Esophagus squamous epithelium (tissue), 5 donors: ENCODE results near the gene TDRD7. TPM values are rescaled to one million over a fixed set of nuclear protein-coding genes. Genes with fewer than 3 reads are reported as not detected.

Source experiments
- DNase-seq: peaks from one replicate; lab custom pipeline; 2025; lab: John Stamatoyannopoulos, UW
- H3K27ac ChIP-seq, 4 donors: fragments of 200-600 bp; sonication (generic); one replicate each; pipeline ENCODE4 v1.5.1; 2016 to 2019; ENCODE audit warnings: mild to moderate bottlenecking in 1 of 4
- H3K27me3 ChIP-seq, 4 donors: fragments of 200-600 bp; sonication (generic); 1 replicate in 3 of 4; 2 replicates in 1 of 4; pipeline versions ENCODE4 v1.5.1 to v1.6.0; 2017 to 2021; ENCODE audit warnings: antibody characterized with exemption in 1 of 4
- H3K36me3 ChIP-seq, 3 donors: fragments of 200-600 bp; sonication (generic); one replicate each; pipeline ENCODE4 v1.5.1; 2016 to 2019
- H3K4me1 ChIP-seq, 3 donors: fragments of 200-600 bp; sonication (generic); one replicate each; pipeline ENCODE4 v1.5.1; 2017 to 2019
- H3K4me3 ChIP-seq, 4 donors: fragments of 200-600 bp; sonication (generic); 1 replicate in 3 of 4; 2 replicates in 1 of 4; pipeline ENCODE4 v1.5.1; 2016 to 2019; ENCODE audit warnings: mild to moderate bottlenecking in 2 of 4, moderate library complexity in 1 of 4
- H3K9me3 ChIP-seq, 3 donors: fragments of 200-600 bp; sonication (generic); one replicate each; pipeline ENCODE4 v1.5.1; 2016 to 2019
- POLR2A ChIP-seq, 4 donors: fragments of 450-650 bp; IDR thresholded peaks; one replicate each; pipeline ENCODE4 v1.6.1; 2017; ENCODE audit warnings: antibody characterized with exemption in 4 of 4, mild to moderate bottlenecking in 4 of 4, moderate library complexity in 3 of 4
- WGBS, 2 donors: methylation state at CpG; one replicate each; pipeline ENCODE4 v1.1.5; 2018; 5-methylcytosine and 5-hydroxymethylcytosine counted together
- intact Hi-C: fragments of 100-400 bp; cut with DNase I; formaldehyde crosslinking; loops from one replicate; pipeline ENCODE4 v1.15.0; 2022
- small RNA-seq, 4 donors: library from RNA; depleted of rRNA; stranded (forward); fragments of <200 nt; gene quantifications; one replicate each; pipeline ENCODE3, GENCODE V24; 2016
- total RNA-seq, 4 donors: library from RNA; depleted of rRNA; stranded (reverse); fragments of >200 nt; gene quantifications; one replicate each; pipeline ENCODE4 v1.1.0, GENCODE V29; 2016
- TF ChIP-seq, protein P1 (sequence below), 6 experiments: fragments of 450-650 bp in 4 of 6; fragments of 200-600 bp in 2 of 6; sonication (generic) in 2 of 6; IDR thresholded peaks; one replicate each; pipeline ENCODE4 v1.5.1; 2016 to 2019; ENCODE audit warnings: antibody characterized with exemption in 6 of 6, mild to moderate bottlenecking in 4 of 6, moderate library complexity in 4 of 6
- donor health status: DM: yes; HTN: yes; CAD: no.

The TDRD7 gene
- total RNA-seq, 4 donors from 2014 or later, result 7.7 to 11.3 (median 10.2) TPM

DNA sequence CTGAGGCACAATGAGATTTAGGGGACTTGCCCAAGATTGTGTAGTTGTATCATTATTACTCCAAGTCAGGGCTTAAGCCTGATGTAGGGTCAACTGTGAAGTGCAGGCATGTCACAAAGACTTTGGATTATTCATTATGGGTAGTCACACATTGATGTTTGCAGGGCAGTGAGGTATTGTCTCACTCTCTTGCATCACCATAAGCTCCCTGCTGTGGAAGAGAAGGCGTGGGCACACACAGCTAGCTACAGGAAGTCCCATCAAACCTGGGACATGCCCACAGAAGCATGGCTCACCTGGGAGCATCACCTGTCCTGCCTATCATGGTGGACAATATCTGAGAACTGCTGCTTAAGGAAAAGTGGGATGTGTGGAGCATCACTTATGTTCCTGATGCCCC is 131.7 kb downstream of the TDRD7 start:
- peaks cover 0 to 8% (median 0%) of the 10 kb centered on the region in 3 donors for H3K36me3 ChIP-seq
- TF ChIP-seq, protein P1, sequence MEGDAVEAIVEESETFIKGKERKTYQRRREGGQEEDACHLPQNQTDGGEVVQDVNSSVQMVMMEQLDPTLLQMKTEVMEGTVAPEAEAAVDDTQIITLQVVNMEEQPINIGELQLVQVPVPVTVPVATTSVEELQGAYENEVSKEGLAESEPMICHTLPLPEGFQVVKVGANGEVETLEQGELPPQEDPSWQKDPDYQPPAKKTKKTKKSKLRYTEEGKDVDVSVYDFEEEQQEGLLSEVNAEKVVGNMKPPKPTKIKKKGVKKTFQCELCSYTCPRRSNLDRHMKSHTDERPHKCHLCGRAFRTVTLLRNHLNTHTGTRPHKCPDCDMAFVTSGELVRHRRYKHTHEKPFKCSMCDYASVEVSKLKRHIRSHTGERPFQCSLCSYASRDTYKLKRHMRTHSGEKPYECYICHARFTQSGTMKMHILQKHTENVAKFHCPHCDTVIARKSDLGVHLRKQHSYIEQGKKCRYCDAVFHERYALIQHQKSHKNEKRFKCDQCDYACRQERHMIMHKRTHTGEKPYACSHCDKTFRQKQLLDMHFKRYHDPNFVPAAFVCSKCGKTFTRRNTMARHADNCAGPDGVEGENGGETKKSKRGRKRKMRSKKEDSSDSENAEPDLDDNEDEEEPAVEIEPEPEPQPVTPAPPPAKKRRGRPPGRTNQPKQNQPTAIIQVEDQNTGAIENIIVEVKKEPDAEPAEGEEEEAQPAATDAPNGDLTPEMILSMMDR (IDR thresholded peaks at IDR 0.05), result no peak
- no peak for TF ChIP-seq POLR2A (IDR thresholded peaks at IDR 0.05)
- no peaks in the 10 kb centered on the region for H3K27me3 ChIP-seq
- no peak for DNase-seq
- no peak overlapping the region for H3K4me3 ChIP-seq
- intact Hi-C loops, result no loop called here
- 71 to 86% methylated on average over 1 of the region's 1 CpG for WGBS, 2 donors
- no peaks in the 10 kb centered on the region for H3K4me1 ChIP-seq
- no peak overlapping the region for H3K27ac ChIP-seq
- H3K9me3 ChIP-seq, result no peaks in the 10 kb centered on the region

DNA sequence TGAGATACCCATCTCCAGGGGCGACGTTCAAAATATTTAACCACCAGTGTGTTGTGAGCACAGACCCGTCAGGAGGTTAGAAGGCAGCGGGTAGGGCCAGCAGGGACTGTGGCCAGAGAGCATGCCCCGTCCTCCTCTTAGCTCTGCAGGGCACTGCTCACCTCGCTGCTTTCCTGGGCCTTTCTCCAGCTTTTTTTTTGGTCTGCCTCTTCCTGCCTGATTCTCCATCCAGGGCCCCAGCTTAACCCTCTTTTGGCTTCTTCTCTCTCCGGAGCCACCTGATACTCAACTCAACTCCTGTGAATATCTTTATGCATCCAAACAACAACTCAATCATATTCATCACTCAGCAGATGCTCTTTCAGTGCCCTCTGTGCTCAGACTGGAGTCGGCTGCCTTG is 133.6 kb downstream of the TDRD7 start:
- H3K9me3 ChIP-seq, result no peaks in the 10 kb centered on the region
- TF ChIP-seq, protein P1 (IDR thresholded peaks at IDR 0.05), result no peak
- no peak for TF ChIP-seq POLR2A (IDR thresholded peaks at IDR 0.05)
- DNase-seq, result no peak
- H3K27me3 ChIP-seq, result no peaks in the 10 kb centered on the region
- H3K36me3 ChIP-seq, result peaks cover 0 to 16% (median 0%) of the 10 kb centered on the region in 3 donors
- 51% methylated on average over 8 of the region's 8 CpGs for WGBS, 2 donors
- H3K27ac ChIP-seq, result no peak overlapping the region
- intact Hi-C loops, result no loop called here
- no peaks in the 10 kb centered on the region for H3K4me1 ChIP-seq
- no peak overlapping the region for H3K4me3 ChIP-seq

Small RNA genes lying within 50 kb of the gene (small RNA-seq; reads per million reads assigned to genes)
- gene MIR1302-8, result 0 reads per million in 4 donors

Other genes with a start within 250 kb of the TDRD7 start
- gene CCDC180, start 104.4 kb upstream of the TDRD7 start, total RNA-seq, result 1 to 10 TPM in 2 of 4 donors, under 1 TPM in 1, not detected in 1; 0.88 to 4.8 (median 2.7) TPM
- gene TMOD1, start 89.6 kb downstream of the TDRD7 start, total RNA-seq, result 10 to 100 TPM in 1 of 4 donors, 1 to 10 TPM in 2, under 1 TPM in 1; 0.15 to 13.4 (median 2.4) TPM
- 10 to 100 TPM in 2 of 4 donors, 1 to 10 TPM in 2; 6.9 to 20.0 (median 10.1) TPM for gene TSTD2, start 221.3 kb downstream of the TDRD7 start, total RNA-seq
- 10 to 100 TPM; 11.4 to 23.0 (median 16.4) TPM for gene NCBP1, start 221.7 kb downstream of the TDRD7 start, total RNA-seq